Measurements from ENCODE around the gene ZGPAT.

The ZGPAT gene

GRCh38 chr20:63741676-63742380 is 34.0 kb downstream of the ZGPAT start:
- no peak for TF ChIP-seq CTCF (conservative IDR thresholded peaks at IDR 0.05; ENCODE audit: low read length)
- peak overlapping the region; percentile 78 for H3K4me3 ChIP-seq (ENCODE audit: low read length)

GRCh38 chr20:63742381-63743024 is 34.7 kb downstream of the ZGPAT start:
- no peak for TF ChIP-seq CTCF (conservative IDR thresholded peaks at IDR 0.05; ENCODE audit: low read length)
- DNase-seq (ENCODE audit: low read depth): no peak
- H3K4me3 ChIP-seq (ENCODE audit: low read length): no peak overlapping the region

More at GRCh38 chr20:63741676-63742380, 34.0 kb downstream of the ZGPAT start:
- no peak for DNase-seq (ENCODE audit: low read depth)

GRCh38 chr20:63743210-63743970 is 35.6 kb downstream of the ZGPAT start:
- no peak for DNase-seq (ENCODE audit: low read depth)
- TF ChIP-seq CTCF (conservative IDR thresholded peaks at IDR 0.05; ENCODE audit: low read length): no peak
- H3K4me3 ChIP-seq (ENCODE audit: low read length): no peak overlapping the region

DNA sequence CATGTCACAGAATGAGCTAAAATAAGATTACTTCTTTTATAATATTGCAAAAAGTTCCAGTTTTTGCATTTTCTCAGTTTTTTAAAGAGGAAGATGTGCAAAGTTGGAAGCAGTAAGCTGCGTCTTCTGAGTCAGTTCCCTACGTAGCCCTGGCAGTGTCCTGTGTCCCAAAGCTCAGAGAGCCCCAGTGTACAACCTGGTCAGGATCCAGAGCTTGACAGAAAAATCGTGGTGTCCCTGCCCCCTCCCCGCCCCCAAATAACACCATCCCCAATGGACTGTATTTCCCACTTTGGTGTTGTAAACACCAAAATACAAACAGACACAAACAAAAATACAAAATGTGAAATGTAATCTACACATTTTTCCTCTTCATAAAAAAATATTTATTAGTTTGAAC is 36.3 kb downstream of the ZGPAT start:
- H3K4me3 ChIP-seq (ENCODE audit: low read length): no peak overlapping the region
- no peak for TF ChIP-seq CTCF (conservative IDR thresholded peaks at IDR 0.05; ENCODE audit: low read length)
- no peak for DNase-seq (ENCODE audit: low read depth)

DNA sequence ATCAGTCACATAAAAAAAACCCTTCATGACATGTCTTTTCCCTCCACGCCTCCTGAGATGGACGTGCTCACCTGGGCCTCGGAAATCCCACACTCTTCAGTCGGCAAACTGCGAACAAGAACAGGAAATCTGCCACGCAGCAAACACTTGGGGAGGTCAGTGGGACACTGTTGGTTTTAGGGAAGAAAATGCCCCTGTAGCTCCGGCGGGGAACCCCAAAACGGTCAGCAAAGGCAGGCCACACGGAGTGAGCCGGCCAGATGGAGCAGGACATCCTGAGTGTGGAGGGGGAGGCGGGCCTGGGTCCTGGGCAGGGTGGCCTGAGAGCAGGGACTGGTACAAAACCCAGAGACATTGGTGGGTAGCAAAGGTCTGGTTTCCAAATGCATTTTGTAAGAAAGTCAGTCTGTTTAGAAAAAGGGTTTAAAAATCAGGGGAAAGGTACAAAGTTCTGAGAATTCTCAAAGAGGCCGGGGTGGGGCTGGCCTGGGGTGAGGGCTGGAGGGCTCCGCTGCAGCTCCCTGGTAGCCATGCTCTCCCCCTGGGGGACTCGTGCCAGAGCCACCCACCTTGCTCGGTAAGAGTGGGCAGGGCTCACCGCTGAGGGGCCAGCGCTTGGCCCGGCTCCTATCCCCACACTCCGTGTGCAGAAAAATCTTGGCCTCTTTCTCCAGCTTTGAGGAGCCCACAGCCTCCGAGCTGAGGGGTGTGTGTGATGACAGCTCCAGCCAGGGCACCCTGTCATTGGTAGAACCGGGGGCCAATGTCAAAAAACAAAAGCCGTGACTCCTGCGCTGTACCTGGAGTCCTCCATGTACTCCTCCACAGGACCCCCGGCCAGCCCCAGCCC is 37.0 kb downstream of the ZGPAT start:
- no peak for DNase-seq (ENCODE audit: low read depth)
- TF ChIP-seq CTCF (conservative IDR thresholded peaks at IDR 0.05; ENCODE audit: low read length): no peak
- H3K4me3 ChIP-seq (ENCODE audit: low read length): no peak overlapping the region

DNA sequence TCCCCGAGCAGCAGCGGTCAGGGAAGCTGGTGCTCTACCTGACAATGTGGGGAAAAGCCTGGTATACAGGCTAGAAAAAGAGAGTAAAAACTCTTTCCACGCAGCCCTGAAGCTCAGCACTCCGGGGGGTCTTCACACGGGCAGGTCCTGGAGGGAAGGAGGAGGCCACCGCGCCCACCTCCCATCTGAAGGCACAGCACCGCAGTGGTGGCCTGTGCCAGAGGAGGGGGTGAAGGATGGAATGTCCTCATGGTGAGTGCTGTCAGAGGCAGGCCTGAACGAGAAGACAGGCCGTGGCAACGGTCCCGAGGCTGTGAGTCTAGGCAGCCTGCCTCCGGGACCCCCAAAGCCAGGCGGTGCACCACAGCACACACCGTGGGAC is 37.6 kb downstream of the ZGPAT start:
- no peak for DNase-seq (ENCODE audit: low read depth)
- no peak for TF ChIP-seq CTCF (conservative IDR thresholded peaks at IDR 0.05; ENCODE audit: low read length)
- no peak overlapping the region for H3K4me3 ChIP-seq (ENCODE audit: low read length)
